ENCODE data around the gene MAP2K7.
"Not testable (repeated sequence)": the region's sequence is repeated elsewhere in the genome, so short reads cannot be mapped to it uniquely, and the experiment has no call there.

The MAP2K7 gene

GRCh38 chr19:7908078-7908699, 4.5 kb downstream of the MAP2K7 start:
- no peak for DNase-seq (ENCODE audit: low spot score)

- no peak for DNase-seq (ENCODE audit: low spot score)
Measured at GRCh38 chr19:7908742-7909461, 5.2 kb downstream of the MAP2K7 start.

- DNase-seq (ENCODE audit: low spot score): no peak
Measured at GRCh38 chr19:7909471-7910067, 5.9 kb downstream of the MAP2K7 start.

GRCh38 chr19:7910321-7911161, 6.9 kb downstream of the MAP2K7 start:
- DNase-seq (ENCODE audit: low spot score): no peak

- no peak for DNase-seq (ENCODE audit: low spot score)
Measured at GRCh38 chr19:7911508-7912143, 7.9 kb downstream of the MAP2K7 start.

- DNase-seq (ENCODE audit: low spot score): no peak
Measured at GRCh38 chr19:7912144-7912696, 8.5 kb downstream of the MAP2K7 start.

GRCh38 chr19:7912697-7913564, 9.3 kb downstream of the MAP2K7 start:
- no peak for DNase-seq (ENCODE audit: low spot score)

GRCh38 chr19:7913652-7914051, 10.0 kb downstream of the MAP2K7 start:
- DNase-seq (ENCODE audit: low spot score): no peak

GRCh38 chr19:7914099-7914498, 10.4 kb downstream of the MAP2K7 start:
- DNase-seq (ENCODE audit: low spot score): no peak

- no peak for DNase-seq (ENCODE audit: low spot score)
Measured at GRCh38 chr19:7914598-7915045, 10.9 kb downstream of the MAP2K7 start, which contains the start of gene TGFBR3L. TGFBR3L (plus strand) TSS chr19:7914830.

GRCh38 chr19:7915250-7916102, 11.8 kb downstream of the MAP2K7 start:
- DNase-seq (ENCODE audit: low spot score): no peak

- DNase-seq (ENCODE audit: low spot score): no peak
Measured at GRCh38 chr19:7916103-7916954, 12.7 kb downstream of the MAP2K7 start.

- DNase-seq (ENCODE audit: low spot score): no peak
Measured at GRCh38 chr19:7916955-7917266, 13.2 kb downstream of the MAP2K7 start.

GRCh38 chr19:7917267-7918061, 13.8 kb downstream of the MAP2K7 start:
- no peak for DNase-seq (ENCODE audit: low spot score)

GRCh38 chr19:7918062-7918614, 14.5 kb downstream of the MAP2K7 start:
- DNase-seq (ENCODE audit: low spot score): not testable (repeated sequence)

GRCh38 chr19:7918615-7919421, 15.1 kb downstream of the MAP2K7 start:
- DNase-seq (ENCODE audit: low spot score): no peak
